ENCODE measurements around the gene CAMK2B.

The CAMK2B gene

DNA sequence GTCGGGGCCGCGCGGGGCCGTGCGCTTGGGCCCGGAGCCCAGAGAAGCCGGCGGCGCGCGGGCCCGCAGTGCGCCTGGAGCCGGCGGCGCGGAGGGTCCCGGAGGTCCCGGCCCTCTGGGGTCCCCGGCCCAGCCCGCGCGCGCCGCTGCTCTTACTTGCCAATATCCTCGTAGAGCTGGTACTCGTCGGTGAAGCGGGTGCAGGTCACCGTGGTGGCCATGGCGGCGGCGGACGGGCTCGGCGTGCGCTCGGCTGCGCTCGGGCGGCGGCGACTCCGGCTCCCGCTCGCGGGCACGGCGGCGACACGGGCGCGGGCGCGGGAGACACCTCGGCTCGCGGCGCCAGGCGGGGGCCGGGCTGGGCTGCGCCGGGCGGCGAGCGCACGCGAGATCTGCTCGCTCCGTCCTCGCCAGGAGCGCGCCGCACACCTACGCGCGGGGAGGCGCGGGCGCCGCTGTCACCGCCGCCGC is at the start of gene CAMK2B:
CAMK2B (minus strand) TSS at position 394 of the 471 bp plus-strand sequence; CDS start at position 221, 173 bp downstream.
- peak; percentile 37 for DNase-seq

DNA sequence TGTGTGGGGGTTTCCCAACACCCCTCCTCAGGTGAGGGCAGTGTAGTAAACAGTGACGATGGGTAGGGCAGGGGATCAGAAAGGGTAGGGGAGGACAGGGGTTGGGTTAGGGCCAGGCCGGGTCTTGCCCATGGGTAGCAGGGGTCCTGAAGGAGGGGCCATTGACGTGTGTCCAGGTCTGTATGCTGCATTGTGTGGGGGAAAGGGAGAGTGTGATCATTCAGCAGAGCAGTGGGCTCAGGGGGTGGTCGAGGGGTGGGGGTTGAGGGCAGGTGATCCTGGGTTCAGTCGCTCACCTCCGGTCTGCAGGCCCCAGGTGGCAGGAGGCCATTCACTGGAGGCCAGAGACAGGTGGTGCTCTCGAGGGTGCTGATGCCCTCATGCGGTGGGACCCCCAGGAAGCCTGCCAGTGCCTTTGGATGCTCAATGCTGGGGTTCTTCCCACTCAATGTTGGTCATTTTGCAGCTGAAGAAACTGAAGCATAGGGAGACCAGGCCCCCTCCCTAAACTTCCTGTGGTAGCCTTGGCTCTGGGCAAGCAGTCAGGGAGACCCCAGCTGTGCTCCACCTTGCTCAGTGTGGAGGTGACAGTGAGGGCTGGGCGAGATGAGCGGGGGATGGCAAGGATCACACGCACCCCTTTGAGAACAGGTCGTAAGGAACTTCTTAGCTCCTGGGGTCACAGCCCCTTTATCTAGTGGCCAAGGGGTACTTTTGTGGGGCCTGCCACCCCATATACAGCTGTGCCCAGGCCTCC is 48.8 kb upstream of the CAMK2B start:
- DNase-seq: no peak

DNA sequence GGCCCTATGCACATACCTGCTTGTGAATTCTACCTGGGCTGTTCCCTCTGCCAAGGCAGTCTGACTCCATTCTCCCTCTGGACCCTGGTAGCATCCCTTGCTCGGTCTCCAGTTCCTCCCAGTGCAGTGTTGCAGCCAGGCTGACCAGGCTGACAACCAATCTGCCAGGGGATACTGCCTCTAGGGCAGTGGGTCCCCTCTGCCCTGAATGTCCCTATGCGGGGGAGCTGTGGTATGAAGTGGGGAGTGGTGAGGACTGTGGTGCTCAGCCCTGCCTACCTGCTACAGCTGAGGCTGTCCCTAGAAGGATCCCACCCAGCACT is 48.0 kb upstream of the CAMK2B start:
- DNase-seq: no peak

DNA sequence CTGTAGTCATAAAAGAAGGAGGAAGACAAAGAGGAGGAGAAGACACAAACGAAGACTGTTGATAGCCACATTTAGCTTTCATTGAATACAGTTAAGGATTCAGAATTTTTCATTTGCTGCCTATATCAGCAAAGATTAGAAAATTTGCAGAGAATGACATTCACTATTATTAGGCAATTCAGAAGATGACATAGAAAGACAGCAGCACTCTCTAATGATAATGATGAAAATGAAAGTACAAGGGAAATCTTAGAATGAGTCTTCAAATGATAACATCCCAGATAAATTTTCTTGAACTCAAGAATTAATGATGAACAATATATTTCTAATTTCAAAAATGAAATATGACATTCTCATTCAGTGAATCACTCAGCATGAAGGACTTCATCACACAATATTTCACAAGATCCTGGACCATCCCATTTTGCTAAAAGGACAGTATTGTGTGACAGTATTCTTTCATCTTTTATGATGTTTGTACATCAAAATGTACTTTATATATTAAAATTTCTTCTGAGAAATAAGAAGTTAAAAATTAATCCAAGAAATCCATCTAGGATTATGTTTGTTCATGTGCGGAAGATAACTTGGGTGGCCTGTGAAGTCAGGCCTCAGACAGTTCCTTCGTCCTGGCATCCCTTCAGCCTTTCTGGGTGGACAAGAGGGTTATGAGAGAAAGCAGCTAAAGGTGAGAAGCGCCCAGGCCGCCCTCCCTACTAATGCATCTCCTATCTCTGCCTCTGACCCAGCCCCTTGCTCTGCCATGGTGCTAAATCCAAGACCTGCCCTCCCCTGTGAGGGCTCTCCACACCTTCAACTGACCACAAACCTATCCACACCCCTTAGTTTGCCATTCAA is 47.4 kb upstream of the CAMK2B start:
- DNase-seq: no peak

DNA sequence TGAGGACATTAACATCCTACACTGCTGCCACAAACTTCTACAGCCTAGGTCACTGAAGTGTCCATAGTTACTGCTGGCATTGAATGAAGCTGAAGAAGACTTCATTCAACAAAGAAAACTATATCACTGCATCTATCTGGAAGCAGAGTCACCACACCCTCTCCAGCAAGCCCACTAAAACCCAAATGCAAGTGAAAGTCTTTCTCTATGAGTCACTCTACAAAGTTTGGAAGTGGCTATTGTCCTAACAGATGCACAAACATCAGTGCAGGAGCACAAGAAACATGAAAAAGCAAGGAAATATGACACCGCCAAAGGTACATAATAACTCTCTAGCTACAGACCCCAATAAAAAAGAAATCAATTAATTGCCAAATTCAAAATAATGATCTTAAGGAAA is 43.5 kb upstream of the CAMK2B start:
- DNase-seq: no peak

DNA sequence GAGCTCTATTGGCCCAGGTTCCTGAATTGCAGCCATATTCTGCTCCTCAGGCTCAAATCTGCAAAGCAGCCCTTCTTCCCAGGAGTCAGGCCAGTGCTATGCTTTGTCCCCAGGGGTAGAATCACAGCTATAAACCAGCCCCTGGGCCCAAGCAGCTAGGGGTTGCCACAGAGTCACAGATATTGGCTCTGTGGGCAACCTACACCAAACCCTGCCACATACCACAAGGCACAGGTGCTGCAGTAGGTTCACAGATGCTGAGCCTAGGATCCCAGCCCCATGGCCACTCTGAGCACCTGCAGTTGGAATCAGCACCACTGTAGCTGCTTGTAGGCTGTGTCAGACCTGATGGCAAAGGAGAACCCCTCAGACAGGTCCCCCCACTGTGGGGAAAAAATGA is 43.1 kb upstream of the CAMK2B start:
- DNase-seq: no peak

DNA sequence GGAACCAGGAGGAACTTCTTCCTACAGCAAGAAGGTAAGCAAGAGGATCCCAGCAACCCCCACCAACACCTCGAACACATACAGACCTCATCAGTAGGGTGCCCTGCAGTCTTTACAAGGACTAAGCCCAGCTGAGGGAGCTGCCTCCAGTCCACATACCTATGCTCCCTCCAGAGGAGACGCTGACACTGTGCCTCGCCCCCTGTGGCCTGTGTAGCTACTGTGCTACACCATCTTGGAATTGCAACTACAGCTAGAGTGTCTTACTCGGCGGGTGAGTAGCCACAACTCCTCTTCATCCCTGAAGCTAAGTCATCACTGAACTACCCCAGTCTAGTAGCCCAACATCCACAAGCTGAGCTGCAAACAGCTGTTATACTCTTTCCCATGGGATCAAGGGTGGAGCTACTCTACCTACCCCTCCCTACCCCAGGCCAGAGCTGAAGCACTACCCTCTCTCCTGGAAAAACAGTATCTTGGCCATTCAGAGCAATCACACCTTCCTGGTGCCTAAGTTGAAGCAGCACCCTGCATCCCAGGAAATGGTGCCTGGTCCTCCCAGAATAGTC is 42.2 kb upstream of the CAMK2B start:
- no peak for DNase-seq

DNA sequence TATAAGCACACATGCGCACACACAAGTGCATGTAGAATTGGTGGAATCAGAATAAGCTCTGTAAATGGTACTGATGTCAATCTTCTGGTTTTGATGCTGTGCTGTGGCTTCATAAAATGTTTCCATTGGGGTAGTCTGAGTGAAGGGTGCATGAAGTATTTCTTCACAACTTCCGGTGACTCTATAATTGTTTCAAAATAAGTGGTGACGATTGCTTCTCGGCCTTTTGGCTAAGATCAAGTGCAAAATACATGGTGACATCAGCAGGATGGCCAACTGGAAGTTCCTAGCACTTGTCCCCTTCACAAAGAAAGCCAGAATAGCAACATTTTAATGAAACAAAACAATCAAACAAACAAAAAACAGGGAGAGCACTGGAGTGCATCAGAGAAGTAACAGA is 41.6 kb upstream of the CAMK2B start:
- no peak for DNase-seq

DNA sequence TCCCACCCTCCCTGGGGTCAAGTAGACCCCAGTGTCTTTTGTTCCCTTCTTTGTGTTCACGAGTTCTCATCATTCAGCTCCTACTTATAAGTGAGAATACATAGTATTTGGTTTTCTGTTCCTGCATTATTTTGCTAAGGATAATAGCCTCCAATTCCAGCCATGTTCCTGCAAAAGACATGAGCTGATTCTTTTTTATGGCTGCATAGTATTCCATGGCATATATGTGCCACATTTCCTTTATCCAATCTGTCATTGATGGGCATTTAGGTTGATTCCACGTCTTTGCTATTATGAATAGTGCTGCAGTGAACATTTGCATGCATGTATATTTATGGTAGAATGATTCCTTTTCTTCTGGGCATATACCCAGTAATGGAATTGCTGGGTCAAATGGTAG is 28.3 kb upstream of the CAMK2B start:
- DNase-seq: no peak

DNA sequence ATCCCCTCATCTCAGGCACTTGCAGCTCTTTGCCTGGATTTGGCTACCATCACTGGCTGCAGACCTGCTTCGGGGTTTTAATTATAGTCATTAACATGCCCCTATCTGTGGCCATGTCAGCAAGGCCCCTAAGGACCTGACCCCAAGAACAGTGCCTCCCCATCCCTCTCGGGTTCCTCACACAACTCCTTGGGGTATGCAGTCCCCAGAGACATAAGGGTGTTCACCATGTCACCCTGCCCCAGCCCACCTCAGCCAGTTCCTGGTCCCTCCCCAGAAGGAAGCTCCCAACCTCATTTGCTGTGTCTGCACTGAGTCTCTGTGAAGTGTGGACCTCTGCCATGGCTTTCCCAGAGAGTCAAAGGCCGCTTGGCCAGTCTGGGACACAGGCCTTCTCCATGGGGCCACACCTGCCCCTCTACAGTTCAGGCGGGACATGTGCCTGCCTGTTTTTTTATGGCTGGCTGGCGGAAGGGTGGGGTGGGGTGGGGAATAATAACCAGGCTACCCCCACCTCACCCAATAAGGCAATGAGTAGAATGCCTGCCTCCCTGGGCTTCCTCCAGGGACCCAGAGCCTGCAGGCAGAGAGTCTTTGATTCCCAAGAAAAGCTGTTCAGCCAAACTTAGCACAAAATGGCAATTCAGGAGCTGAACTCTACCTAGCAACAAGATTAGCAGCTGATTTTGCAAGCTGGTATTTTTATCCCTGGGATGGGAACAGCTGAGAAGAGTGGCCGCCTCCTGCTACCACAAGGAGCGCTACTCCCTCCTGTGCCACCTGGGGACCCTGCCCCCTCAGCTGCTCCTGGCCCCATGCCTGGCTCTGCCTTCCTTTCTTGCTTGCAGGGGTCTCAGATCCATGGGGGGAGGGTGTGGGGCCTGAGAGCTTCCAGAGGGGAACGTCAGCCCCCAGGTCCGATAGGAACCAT is 23.7 kb upstream of the CAMK2B start:
- no peak for DNase-seq

DNA sequence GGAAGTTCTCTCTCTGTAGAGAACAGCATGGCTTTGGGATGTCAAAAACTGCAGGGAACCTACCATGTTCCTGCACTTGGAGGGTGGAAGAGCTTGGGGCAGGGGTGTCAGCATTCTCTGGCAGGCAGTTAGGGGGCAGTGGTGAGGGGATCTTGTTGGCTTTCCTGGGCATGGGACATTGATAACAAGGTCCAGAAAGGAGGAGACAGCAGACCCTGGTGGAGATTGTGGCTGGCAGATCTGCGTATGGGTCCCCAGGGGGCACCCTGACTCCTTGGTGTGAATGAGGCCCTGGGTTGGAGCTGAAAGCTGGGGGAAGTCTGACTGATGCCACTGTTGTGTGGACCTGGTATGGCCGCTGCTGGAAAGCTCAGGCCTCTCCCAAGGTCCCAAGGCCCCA is 22.9 kb upstream of the CAMK2B start:
- no peak for DNase-seq

DNA sequence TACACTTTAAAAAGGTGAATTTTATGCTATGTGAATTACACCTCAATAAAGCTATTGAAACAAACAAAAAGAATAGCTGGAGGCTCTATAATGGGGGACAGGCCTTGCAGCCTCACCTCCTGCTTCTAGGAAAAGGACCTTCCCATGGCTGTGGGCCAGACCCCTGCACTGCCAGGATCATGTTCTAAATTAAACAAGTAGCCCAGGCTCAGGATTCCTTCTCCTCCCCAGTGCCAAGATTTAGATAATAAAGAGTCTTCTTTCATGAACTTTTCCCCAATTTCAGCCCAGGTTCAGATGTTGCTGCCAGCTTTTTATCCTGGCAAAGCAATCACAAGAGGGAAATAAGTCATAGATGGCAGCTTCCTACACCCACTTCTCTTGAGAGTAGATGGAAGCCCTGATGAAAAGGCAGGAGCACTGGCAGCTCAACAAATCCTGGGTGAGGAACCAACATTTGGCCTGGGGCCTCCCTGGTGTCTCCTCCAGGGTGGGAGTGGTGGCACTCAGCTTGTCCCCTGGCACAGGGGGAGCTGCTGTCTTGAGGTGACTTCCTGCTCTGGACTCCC is 22.2 kb upstream of the CAMK2B start:
- DNase-seq: no peak

DNA sequence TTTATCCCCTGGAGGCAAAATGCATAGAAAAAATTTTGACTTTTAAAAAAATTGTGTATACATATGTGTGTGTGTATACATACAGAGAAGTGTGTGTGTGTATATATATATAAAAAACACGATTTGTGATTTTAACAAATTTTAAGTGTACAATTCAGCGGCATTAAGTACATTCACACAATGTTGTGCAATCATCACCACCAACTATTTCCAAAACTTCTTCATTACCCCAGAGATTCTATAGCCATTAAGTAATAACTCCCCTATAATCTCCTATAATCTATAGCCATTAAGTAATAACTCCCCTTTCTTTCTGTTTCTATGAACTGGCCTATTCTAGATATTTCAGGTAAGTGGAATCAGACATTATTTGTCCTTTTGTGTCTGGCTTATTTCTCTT is 20.7 kb upstream of the CAMK2B start:
- no peak for DNase-seq

DNA sequence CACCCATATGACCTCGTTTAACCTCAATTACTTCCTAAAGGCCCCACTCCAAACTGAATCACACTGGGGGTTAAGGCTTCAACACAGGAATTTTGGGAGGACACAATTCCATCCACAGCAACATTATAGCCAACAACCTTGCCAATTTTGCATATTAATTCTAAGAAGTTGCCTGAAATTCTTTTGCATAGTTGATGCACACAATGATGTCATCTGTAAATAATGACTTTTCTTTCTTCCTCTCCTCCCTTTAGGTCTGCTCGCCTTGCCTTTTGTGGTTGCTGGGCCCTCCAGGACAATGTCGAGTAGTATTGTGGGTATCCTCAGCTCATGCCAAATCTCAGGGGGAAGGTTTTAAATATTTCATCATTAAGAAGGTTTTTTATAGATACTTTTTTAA is 16.0 kb upstream of the CAMK2B start:
- no peak for DNase-seq

DNA sequence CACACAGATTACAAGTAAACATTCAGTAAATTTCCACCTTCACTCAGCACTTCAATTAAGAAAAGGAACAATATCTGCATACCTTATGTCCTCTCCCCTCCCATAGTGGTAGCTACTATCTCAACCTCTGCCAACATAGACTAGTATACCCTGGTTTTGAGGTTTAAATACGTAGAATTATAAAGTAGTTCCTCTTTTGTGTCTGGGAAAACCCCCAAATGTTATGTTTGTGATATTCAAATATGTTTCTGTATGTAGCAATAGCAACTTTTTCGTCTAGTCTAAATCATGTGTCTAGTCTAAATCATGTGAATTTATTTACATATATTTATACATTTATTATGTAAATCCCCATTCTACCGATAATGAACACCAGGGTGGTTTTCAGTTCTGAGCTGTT is 13.2 kb upstream of the CAMK2B start:
- no peak for DNase-seq

DNA sequence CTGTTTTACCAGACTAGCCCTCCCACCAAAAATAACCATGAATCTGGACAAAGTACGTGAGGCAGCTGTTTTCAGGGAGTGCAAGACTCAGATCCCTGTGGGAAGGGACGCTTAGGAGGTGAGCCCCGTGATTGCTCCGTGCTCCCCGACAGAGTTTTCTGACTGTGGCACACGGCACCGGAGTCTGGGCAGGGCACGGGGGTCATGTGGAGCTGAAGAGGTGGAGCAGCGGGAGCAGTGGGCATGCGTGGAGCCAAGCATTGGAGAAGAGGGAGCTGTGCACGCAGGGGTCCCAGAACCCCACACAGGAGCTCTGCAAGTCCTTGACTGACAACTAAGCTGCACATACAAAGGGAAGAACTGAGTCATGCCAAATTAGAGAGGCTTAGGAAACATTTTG is 11.1 kb upstream of the CAMK2B start:
- DNase-seq: no peak

DNA sequence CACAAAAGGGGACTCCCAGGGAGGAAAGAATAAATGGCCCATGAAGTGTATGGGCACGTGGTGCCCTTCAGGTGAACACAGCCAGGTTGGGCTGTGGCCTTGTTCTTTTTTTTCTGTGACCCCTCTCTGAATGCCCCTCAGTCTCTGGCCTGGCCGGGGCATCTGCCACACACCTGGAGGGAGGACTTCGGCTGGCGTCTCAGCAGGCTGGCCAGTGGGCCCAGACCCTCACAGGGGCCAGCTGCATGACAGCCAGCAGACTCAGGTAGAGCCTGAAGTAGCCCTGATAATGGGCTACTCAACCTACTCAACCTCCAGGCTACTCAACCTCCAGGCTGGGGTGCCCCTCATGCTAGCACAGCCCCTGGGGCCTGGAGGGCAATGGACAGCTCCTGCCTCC is 9.8 kb upstream of the CAMK2B start:
- no peak for DNase-seq

DNA sequence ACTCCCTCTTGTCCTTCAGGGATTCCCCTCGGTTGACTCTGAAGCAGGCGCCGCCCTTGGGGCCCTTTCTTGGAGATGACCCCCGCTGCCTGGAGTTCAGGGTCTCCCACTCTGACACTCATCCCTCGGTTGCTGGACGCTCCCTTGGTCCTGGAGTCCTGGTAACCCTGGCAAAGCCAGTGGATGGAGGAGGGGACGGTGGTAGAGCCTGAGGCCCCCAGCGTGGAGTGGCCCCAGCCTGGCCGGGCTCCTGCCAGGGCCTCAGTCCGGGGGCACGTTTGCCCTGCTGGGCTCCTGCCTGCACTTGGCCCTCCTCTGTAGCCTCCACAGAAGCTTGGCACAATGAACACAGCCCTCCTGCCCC is 9.3 kb upstream of the CAMK2B start:
- no peak for DNase-seq

DNA sequence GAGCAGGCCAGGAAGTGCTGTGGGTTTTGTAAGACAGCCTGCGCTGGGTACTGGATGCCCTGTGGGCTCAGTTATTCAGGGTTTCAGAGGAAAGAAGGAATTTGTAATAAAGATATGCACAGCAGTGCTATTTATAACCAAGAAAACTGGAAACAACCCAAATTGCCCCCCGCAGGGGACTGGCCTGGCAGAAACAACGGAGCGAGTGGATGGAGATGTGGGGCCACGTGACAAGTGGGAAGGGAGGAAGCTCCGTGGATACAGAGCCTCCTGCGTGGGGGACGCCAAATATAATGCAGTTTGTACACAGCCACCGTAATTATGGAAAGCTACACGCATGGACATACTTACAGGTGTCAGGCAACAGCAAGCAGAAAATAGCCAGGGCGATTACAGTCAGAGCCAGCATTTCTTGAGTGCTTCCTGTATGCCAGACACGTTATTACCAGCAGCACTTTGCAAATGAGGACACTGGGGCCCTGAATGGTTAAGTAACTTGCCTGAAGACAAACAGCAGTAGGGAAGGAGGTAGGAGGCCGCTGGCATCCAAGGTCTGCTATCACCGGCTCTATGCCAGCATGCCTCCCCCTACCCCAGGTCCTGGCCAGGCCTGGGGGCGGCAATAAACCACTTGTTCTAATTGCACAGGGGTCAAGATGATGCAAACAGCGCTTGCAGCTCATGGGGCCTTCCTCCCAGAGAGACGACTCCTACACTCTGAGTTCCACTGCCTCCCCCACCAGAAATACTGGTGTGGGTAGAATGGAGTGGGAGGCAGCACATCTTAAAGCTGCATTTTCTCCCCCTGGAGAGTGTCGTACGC is 8.7 kb upstream of the CAMK2B start:
- DNase-seq: no peak

DNA sequence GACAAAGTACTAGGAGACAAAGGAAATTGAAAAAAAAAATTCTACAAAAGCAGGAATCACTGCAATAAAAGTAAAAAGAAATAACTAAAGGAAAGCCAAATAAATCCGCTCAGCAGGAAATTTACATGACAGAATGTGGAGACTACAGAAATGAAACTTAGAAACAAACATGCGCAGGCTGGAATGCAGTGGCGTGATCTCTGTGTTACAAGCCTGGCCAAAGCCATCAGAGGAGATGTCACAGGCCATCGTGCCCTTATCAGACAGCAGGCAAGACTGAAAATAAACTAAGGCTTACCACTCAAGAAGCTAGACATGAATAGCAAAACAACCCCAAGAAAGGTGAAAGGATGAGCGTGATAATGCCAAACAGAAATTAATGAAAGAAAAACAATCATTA is 6.3 kb upstream of the CAMK2B start:
- DNase-seq: no peak

DNA sequence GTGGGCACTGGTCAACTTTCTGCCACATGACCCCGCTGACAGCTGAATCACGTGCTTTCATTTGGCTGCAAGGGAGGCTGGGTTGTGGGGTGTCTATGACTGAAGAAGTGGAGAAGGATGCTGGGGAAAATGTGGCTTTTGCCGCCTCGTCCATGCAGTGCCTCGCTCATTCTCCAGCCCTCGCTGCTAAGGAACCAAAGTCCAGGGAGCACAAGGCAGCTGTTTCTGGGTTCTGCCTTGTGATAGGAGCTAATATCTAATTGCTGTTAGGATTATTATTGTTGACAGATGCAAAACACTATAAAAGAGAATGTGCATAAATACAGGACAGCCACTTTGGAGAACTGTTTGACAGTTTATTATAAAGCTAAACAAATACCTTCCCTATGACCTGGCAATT is 4.9 kb upstream of the CAMK2B start:
- no peak for DNase-seq

DNA sequence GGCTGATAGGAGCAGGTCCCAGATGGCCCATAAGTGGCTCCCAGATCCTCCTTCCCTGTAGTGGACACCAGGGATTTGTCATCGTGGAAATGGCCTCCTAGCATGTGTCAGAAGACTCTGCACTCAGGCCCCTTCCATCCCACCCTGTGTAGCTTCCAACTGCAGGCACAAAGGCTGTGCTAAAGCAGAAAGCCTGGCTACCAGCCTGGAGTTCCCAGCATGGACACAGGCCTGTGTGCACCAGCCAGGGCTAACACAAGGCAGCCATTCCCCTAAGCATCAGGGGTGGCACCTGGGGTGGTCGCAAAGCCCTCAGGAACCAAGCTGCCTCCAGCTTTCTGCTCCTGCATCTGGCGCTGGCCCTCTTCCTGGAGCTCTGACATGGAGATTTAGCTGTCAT is 4.5 kb upstream of the CAMK2B start:
- DNase-seq: no peak
